Bronchial epithelial cell (primary cell): Measurements from ENCODE around the gene ADAMTS17. TPM values are rescaled to one million over a fixed set of nuclear protein-coding genes. Genes with fewer than 3 reads are reported as not detected.

Source experiments
- DNase-seq: peaks from one replicate; pipeline ENCODE4 v3.0.0-alpha.2; 2010; ENCODE audit warnings: low read depth
- FAIRE-seq: peaks from 2 replicates; lab custom pipeline; 2011; peaks lifted over from hg19 to GRCh38; lab: Jason Lieb, UNC
- H3K27me3 ChIP-seq: 2 replicates; pipeline ENCODE4 v1.5.1; 2011; ENCODE audit warnings: low read length; ENCODE audit not compliant: control insufficient read depth, insufficient read depth
- H3K36me3 ChIP-seq: 2 replicates; pipeline ENCODE4 v1.5.1; 2011; ENCODE audit warnings: low read length; ENCODE audit not compliant: control insufficient read depth, insufficient read depth
- H3K4me3 ChIP-seq: 2 replicates; pipeline ENCODE4 v1.5.1; 2011; ENCODE audit warnings: mild to moderate bottlenecking, low read depth, low read length, control low read depth
- CTCF ChIP-seq: IDR thresholded peaks from 2 replicates; pipeline ENCODE4 v1.5.1; 2011; ENCODE audit warnings: mild to moderate bottlenecking, moderate library complexity, low read length, control low read depth, inconsistent platforms; ENCODE audit not compliant: insufficient read depth, severe bottlenecking
- total RNA-seq: library from RNA; depleted of rRNA; stranded (reverse); fragments of >200 nt; gene quantifications from 2 replicates; pipeline ENCODE4 v1.2.1, GENCODE V29; 2014

Gene ADAMTS17
- total RNA-seq, 1 donor from 2014 or later: 1.1 TPM

GRCh38 chr15:100199711-100200286, 142.0 kb downstream of the ADAMTS17 start:
- no peak for DNase-seq
- no peak overlapping the region for H3K4me3 ChIP-seq
- FAIRE-seq: no peak

GRCh38 chr15:100198442-100198841, 143.3 kb downstream of the ADAMTS17 start:
- no peaks in the 10 kb centered on the region for H3K27me3 ChIP-seq
- FAIRE-seq: no peak
- TF ChIP-seq CTCF: no peak
- no peak overlapping the region for H3K4me3 ChIP-seq
- no peak for DNase-seq
- no peaks in the 10 kb centered on the region for H3K36me3 ChIP-seq

More at GRCh38 chr15:100199711-100200286, 142.0 kb downstream of the ADAMTS17 start:
- TF ChIP-seq CTCF: no peak
- no peaks in the 10 kb centered on the region for H3K36me3 ChIP-seq
- H3K27me3 ChIP-seq: no peaks in the 10 kb centered on the region

GRCh38 chr15:100196326-100197058, 145.3 kb downstream of the ADAMTS17 start:
- FAIRE-seq (no peak), DNase-seq (no peak)
- H3K36me3 ChIP-seq: no peaks in the 10 kb centered on the region
- H3K4me3 ChIP-seq: no peak overlapping the region
- TF ChIP-seq CTCF: no peak
- no peaks in the 10 kb centered on the region for H3K27me3 ChIP-seq

- FAIRE-seq (no peak), DNase-seq (no peak)
- H3K36me3 ChIP-seq: no peaks in the 10 kb centered on the region
- no peak overlapping the region for H3K4me3 ChIP-seq
- no peaks in the 10 kb centered on the region for H3K27me3 ChIP-seq
- no peak for TF ChIP-seq CTCF
Measured at GRCh38 chr15:100194996-100195395, 146.8 kb downstream of the ADAMTS17 start.

GRCh38 chr15:100193277-100193860, 148.4 kb downstream of the ADAMTS17 start:
- DNase-seq (no peak), FAIRE-seq (no peak)
- no peaks in the 10 kb centered on the region for H3K27me3 ChIP-seq
- H3K36me3 ChIP-seq: no peaks in the 10 kb centered on the region
- TF ChIP-seq CTCF: no peak
- no peak overlapping the region for H3K4me3 ChIP-seq
